Kidney (tissue), 14 donors: Measurements from ENCODE around the gene REV3L. TPM values are rescaled to one million over a fixed set of nuclear protein-coding genes. Genes with fewer than 3 reads are reported as not detected.

ENCODE experiments used
- DNase-seq, 5 donors: peaks; one replicate each; pipeline ENCODE4 v3.0.0-alpha.2; 2013 to 2020
- FAIRE-seq: peaks from 2 replicates; lab custom pipeline; 2012; peaks lifted over from hg19 to GRCh38; lab: Jason Lieb, UNC
- H3K27ac ChIP-seq, 2 donors: one replicate each; pipeline ENCODE4 v1.7.0; 2013; ENCODE audit warnings: low read depth in 2 of 2, low read length in 2 of 2, inconsistent platforms in 1 of 2
- H3K27me3 ChIP-seq: one replicate; pipeline ENCODE4 v1.7.1; 2013; ENCODE audit warnings: low read length, inconsistent platforms; ENCODE audit not compliant: control insufficient read depth, insufficient read depth
- H3K36me3 ChIP-seq, 3 donors: one replicate each; pipeline versions ENCODE4 v1.7.0 to v1.7.1; 2013; ENCODE audit warnings: low read length in 3 of 3, control low read depth in 1 of 3, inconsistent platforms in 1 of 3; ENCODE audit not compliant: insufficient read depth in 3 of 3, control insufficient read depth in 2 of 3
- H3K4me1 ChIP-seq, 3 donors: one replicate each; pipeline versions ENCODE4 v1.7.0 to v1.7.1; 2013; ENCODE audit warnings: low read length in 3 of 3, inconsistent platforms in 1 of 3, low read depth in 1 of 3; ENCODE audit not compliant: control insufficient read depth in 2 of 3, insufficient read depth in 2 of 3
- H3K4me3 ChIP-seq, 3 donors: one replicate each; pipeline versions ENCODE4 v1.7.0 to v1.8.1; 2013; ENCODE audit warnings: low read length in 3 of 3, control low read depth in 1 of 3, inconsistent platforms in 1 of 3
- H3K9ac ChIP-seq, 3 donors: one replicate each; pipeline versions ENCODE4 v1.7.0 to v1.7.1; 2013; ENCODE audit warnings: low read length in 3 of 3, control low read depth in 1 of 3, inconsistent platforms in 1 of 3
- H3K9me3 ChIP-seq, 3 donors: one replicate each; pipeline versions ENCODE4 v1.7.0 to v1.7.1; 2013; ENCODE audit warnings: low read length in 3 of 3, control low read depth in 1 of 3, inconsistent platforms in 1 of 3; ENCODE audit not compliant: control insufficient read depth in 2 of 3, insufficient read depth in 1 of 3
- intact Hi-C: fragments of 100-400 bp; cut with DNase I; formaldehyde crosslinking; loops from one replicate; pipeline ENCODE4 v1.11.1; 2022
- polyA plus RNA-seq: library from polyadenylated mRNA; stranded (reverse); fragments of 350-450 nt; fragmentation: Illumina TruSeq; extraction: RNeasy Lipid Tissue Mini Kit (QIAGEN cat#74804); gene quantifications from one replicate; pipeline ENCODE4 v1.2.3, GENCODE V29; 2014; ENCODE audit warnings: low read depth, low replicate concordance; ENCODE audit not compliant: insufficient read depth
- total RNA-seq: library from RNA; stranded (reverse); fragmentation: NEBNext Ultra II Directional; extraction: Animal tissue kit (Norgen Biotek cat#: 25700); gene quantifications from one replicate; pipeline ENCODE4 v1.2.1, GENCODE V29; 2021
- TF ChIP-seq, protein P1 (sequence below): IDR thresholded peaks from 3 replicates; pipeline ENCODE4 v1.5.1; 2012; ENCODE audit warnings: mild to moderate bottlenecking, moderate library complexity, borderline replicate concordance; ENCODE audit not compliant: insufficient read depth; ENCODE audit errors: extremely low read depth
- donor health status: control.
- donor health status: control.
- donor health status: control.
- donor health status: control.
- donor health status: control.
- donor health status: DM: yes; HTN: yes; CAD: no.
- donor health status: Normal renal cell carcinoma (clear cell type).

Gene REV3L
- total and polyA plus RNA-seq, 2 donors from 2014 or later, result 4.4 to 30.0 TPM

DNA sequence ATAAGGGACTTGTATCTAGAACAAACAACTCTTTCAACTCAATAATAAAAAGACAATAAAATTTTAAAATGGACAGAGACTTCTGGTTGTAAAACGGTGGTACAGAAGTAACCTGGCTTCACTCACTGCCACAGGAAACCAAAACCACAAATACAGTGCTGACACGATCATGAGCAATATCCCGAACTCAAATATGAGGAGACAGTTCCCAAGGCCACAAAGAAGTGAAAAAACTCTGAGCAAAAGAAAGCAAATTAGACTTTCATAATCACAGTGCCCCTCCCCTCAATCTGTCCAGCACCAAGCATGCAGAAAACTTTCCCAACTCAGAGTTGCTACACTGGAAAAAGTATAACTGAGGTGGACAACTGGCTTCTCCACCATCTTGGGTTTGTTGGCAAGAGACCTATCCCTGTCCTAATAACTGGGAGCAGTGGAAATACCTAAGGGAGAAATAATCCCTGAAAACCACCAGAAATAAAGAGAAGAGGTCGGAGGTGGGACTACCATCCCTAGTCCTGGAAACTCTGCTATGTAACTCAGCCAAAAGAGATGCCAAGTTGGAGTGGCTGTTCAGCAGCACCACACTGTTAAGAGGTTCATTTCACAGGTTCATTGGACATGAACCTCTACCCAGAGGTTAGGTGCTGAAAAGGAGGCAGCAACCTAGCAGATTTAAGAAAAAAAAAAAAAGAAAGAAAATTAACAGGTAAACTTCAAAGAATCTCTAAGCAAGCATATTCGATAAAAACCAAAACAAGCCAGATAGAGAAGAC lies 55.5 kb downstream of the REV3L start:
- Histone ChIP-seq H3K4me1 (peaks cover 0 to 7% (median 0%) of the 10 kb centered on the region in 3 donors), H3K27me3 (no peaks in the 10 kb centered on the region), H3K9ac (no peak overlapping the region), H3K4me3 (no peak overlapping the region), H3K36me3 (no peaks in the 10 kb centered on the region), H3K9me3 (no peaks in the 10 kb centered on the region), H3K27ac (no peak overlapping the region)
- DNase-seq (no peak), FAIRE-seq (no peak)
- TF ChIP-seq, protein P1, sequence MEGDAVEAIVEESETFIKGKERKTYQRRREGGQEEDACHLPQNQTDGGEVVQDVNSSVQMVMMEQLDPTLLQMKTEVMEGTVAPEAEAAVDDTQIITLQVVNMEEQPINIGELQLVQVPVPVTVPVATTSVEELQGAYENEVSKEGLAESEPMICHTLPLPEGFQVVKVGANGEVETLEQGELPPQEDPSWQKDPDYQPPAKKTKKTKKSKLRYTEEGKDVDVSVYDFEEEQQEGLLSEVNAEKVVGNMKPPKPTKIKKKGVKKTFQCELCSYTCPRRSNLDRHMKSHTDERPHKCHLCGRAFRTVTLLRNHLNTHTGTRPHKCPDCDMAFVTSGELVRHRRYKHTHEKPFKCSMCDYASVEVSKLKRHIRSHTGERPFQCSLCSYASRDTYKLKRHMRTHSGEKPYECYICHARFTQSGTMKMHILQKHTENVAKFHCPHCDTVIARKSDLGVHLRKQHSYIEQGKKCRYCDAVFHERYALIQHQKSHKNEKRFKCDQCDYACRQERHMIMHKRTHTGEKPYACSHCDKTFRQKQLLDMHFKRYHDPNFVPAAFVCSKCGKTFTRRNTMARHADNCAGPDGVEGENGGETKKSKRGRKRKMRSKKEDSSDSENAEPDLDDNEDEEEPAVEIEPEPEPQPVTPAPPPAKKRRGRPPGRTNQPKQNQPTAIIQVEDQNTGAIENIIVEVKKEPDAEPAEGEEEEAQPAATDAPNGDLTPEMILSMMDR, result no peak
- intact Hi-C loops, result no loop called here

DNA sequence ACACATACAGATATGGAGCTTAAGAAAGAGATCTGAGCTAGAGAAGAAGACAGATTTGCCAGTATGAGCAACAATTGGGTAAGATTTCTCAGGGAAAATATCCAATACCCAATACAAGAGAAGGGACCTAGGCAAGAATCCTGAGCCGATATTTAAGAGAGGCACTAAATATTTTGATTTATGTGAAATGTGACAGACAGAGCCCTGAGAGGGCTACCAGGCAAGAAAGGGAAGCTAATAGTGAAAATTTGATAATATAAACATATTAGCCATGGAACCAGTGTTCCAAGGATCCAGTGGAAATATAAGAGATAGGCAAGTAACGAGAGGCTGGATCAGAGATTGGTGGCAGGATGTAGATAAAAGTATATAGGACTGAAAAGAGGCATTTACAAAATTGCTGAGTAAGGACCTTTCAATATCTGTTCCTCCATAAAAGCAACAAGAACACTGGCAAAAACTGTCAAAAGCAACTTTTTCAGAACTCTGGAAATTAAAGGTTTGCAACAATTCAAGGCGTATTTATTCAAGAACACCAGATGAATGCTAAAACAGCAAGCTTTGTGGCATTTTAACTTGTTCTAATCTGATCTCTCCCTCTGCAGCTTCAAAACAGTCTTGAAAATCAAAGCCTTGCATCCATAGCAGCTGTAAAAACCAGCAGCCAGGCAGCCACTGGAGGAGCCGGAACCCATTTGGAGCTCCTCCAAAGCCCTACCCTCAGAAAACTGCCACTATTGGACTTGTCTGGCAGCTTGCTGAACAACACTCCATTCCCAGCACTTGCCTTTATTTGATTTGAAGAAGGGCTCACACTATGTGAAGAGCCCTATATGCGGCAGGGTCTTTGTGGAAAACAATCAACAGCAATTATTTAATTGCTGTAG lies 58.8 kb downstream of the REV3L start:
- Histone ChIP-seq H3K4me1 (peaks cover 0 to 7% (median 0%) of the 10 kb centered on the region in 3 donors), H3K36me3 (no peaks in the 10 kb centered on the region), H3K27me3 (no peaks in the 10 kb centered on the region), H3K9ac (no peak overlapping the region), H3K4me3 (no peak overlapping the region), H3K27ac (no peak overlapping the region), H3K9me3 (no peaks in the 10 kb centered on the region)
- TF ChIP-seq, protein P1, result no peak
- FAIRE-seq (no peak), DNase-seq (no peak)
- intact Hi-C loops, result no loop called here

DNA sequence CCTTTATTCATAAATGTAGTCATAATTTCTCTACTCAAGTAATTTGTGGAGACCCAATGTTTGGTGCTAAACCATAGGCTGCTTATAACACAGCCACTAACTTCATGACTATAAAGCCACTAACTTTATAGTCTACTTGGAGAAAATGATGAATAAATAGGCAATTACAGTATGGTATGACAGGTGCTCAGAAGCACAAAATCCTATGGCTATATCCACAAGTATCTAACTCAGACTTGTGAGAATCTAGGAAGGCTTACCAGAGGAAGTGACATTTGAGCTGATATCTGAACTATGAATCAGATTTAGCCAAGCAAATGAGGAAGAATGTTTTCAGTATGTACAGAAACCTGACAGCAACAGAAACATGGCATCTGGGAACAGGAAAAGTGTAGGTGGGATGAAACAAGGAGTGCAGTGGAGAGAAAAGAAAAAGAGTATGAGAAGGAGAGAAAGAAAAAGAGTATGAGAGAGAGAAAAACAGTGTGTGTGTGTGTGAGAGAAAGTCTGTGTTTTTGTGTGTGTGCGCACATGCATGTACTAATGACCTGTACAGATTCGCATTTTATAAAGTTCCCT lies 59.9 kb downstream of the REV3L start:
- H3K27ac ChIP-seq, result no peak overlapping the region
- intact Hi-C loops, result no loop called here
- H3K9ac ChIP-seq, result no peak overlapping the region
- H3K9me3 ChIP-seq, result no peaks in the 10 kb centered on the region
- H3K27me3 ChIP-seq, result no peaks in the 10 kb centered on the region
- no peaks in the 10 kb centered on the region for H3K36me3 ChIP-seq
- TF ChIP-seq, protein P1, result no peak
- FAIRE-seq (no peak), DNase-seq (no peak)
- no peak overlapping the region for H3K4me3 ChIP-seq
- H3K4me1 ChIP-seq, result peaks cover 0 to 7% (median 2%) of the 10 kb centered on the region in 3 donors
